GM12878 (cell line): ENCODE data around the gene MIF. TPM values are rescaled to one million over a fixed set of nuclear protein-coding genes. Genes with fewer than 3 reads are reported as not detected.

Source experiments
- CBFB ChIP-seq: IDR thresholded peaks from 2 replicates; pipeline ENCODE4 v1.6.1; 2016; ENCODE audit warnings: antibody characterized with exemption, low read depth
- CBX5 ChIP-seq: sonication (generic); IDR thresholded peaks from 2 replicates; pipeline ENCODE4 v1.6.1; 2016; ENCODE audit warnings: low read depth, moderate library complexity, mild to moderate bottlenecking, inconsistent platforms
- CHD2 ChIP-seq: IDR thresholded peaks from 2 replicates; pipeline ENCODE4 v1.6.1; 2011; ENCODE audit warnings: low read depth, low read length, improper control_type of control experiment, borderline replicate concordance
- DPF2 ChIP-seq: fragments of 450-650 bp; IDR thresholded peaks from 2 replicates; pipeline ENCODE4 v1.6.1; 2017; ENCODE audit warnings: mild to moderate bottlenecking
- GATAD2B ChIP-seq: fragments of 450-650 bp; conservative IDR thresholded peaks from 2 replicates; pipeline ENCODE4 v1.6.1; 2017; ENCODE audit warnings: low read depth, mild to moderate bottlenecking, moderate library complexity
- JUNB ChIP-seq: IDR thresholded peaks from 2 replicates; pipeline ENCODE4 v1.6.1; 2016; ENCODE audit warnings: antibody characterized with exemption, mild to moderate bottlenecking
- MTA2 ChIP-seq: fragments of 450-650 bp; IDR thresholded peaks from 2 replicates; pipeline ENCODE4 v1.6.1; 2016; ENCODE audit warnings: low read depth, mild to moderate bottlenecking, moderate library complexity
- MYC ChIP-seq: IDR thresholded peaks from 2 replicates; pipeline ENCODE4 v1.6.1; 2011; ENCODE audit warnings: mild to moderate bottlenecking, low read length, moderate library complexity, inconsistent platforms; ENCODE audit not compliant: insufficient read depth, insufficient replicate concordance, insufficient read length, severe bottlenecking
- NFIC ChIP-seq: IDR thresholded peaks from 2 replicates; pipeline ENCODE4 v1.6.1; 2012; ENCODE audit warnings: low read depth, mild to moderate bottlenecking, inconsistent platforms, low read length, moderate library complexity
- NFXL1 ChIP-seq: fragments of 450-650 bp; IDR thresholded peaks from 2 replicates; pipeline ENCODE4 v1.6.1; 2017; ENCODE audit warnings: antibody characterized with exemption, mild to moderate bottlenecking, borderline replicate concordance
- NFYA ChIP-seq: IDR thresholded peaks from 2 replicates; pipeline ENCODE4 v1.6.1; 2011; ENCODE audit warnings: low read depth, mild to moderate bottlenecking, low read length, improper control_type of control experiment, borderline replicate concordance
- POLR2AphosphoS2 ChIP-seq: IDR thresholded peaks from 2 replicates; pipeline ENCODE4 v1.6.1; 2011; ENCODE audit warnings: low read depth, mild to moderate bottlenecking, low read length, improper control_type of control experiment, moderate library complexity
- RB1 ChIP-seq: fragments of 450-650 bp; formaldehyde crosslinking; IDR thresholded peaks from 2 replicates; pipeline ENCODE4 v1.6.1; 2017; ENCODE audit warnings: mild to moderate bottlenecking, borderline replicate concordance
- RUNX3 ChIP-seq: IDR thresholded peaks from 2 replicates; pipeline ENCODE4 v1.6.1; 2012; ENCODE audit warnings: low read length, inconsistent platforms
- SMARCA5 ChIP-seq: fragments of 450-650 bp; IDR thresholded peaks from 2 replicates; pipeline ENCODE4 v1.6.1; 2017; ENCODE audit warnings: mild to moderate bottlenecking
- TAF1 ChIP-seq: IDR thresholded peaks from 2 replicates; pipeline ENCODE4 v1.6.1; 2011; ENCODE audit warnings: mild to moderate bottlenecking, low read depth, low read length, borderline replicate concordance
- TCF7 ChIP-seq: IDR thresholded peaks from 2 replicates; pipeline ENCODE4 v1.6.1; 2014; ENCODE audit warnings: antibody characterized with exemption, borderline replicate concordance
- USF1 ChIP-seq: IDR thresholded peaks from 2 replicates; pipeline ENCODE4 v1.6.1; 2011; ENCODE audit warnings: borderline replicate concordance, low read depth, mild to moderate bottlenecking, moderate library complexity, mixed read lengths, low read length; ENCODE audit not compliant: insufficient read depth; ENCODE audit errors: extremely low read length
- ZBTB40 ChIP-seq: fragments of 450-650 bp; IDR thresholded peaks from 2 replicates; pipeline ENCODE4 v1.6.1; 2016; ENCODE audit warnings: mild to moderate bottlenecking, moderate library complexity, borderline replicate concordance
- ZSCAN29 ChIP-seq: fragments of 450-650 bp; IDR thresholded peaks from 2 replicates; pipeline ENCODE4 v1.6.1; 2017; ENCODE audit warnings: mild to moderate bottlenecking, moderate library complexity
- polyA plus RNA-seq, 11 experiments: library from polyadenylated mRNA; depleted of rRNA in 4 of 11; unstranded in 6 of 11; stranded (reverse) in 5 of 11; fragments of >200 nt; fragmentation: Nextera tagmentation in 4 of 11; fragmentation: Illumina TruSeq in 1 of 11; extraction: Ambion mirVana in 4 of 11; extraction: Trizol in 1 of 11; gene quantifications; 1 replicate in 1 of 11; 2 replicates in 10 of 11; pipeline versions ENCODE4 v1.2.1 to v1.2.3, GENCODE V29; 2011 to 2016; ENCODE audit warnings: inconsistent platforms in 2 of 11, missing spikeins in 2 of 11, low read depth in 1 of 11
- total RNA-seq, 4 experiments: library from RNA; depleted of rRNA in 3 of 4; stranded (reverse); fragments of >200 nt in 3 of 4; fragmentation: Illumina TruSeq in 1 of 4; extraction: Trizol in 1 of 4; gene quantifications; 2 replicates each; pipeline versions ENCODE4 v1.2.1 to v1.2.3, GENCODE V29; 2013 to 2021
- TF ChIP-seq, protein P1 (sequence below): fragments of 450-650 bp; formaldehyde crosslinking; IDR thresholded peaks from 2 replicates; pipeline ENCODE4 v1.4.0; 2022; ENCODE audit warnings: mild to moderate bottlenecking, moderate library complexity
- TF ChIP-seq, protein P2 (sequence below): IDR thresholded peaks from 2 replicates; pipeline ENCODE4 v1.6.1; 2012; ENCODE audit warnings: low read depth, low read length, improper control_type of control experiment

The MIF gene
- total and polyA plus RNA-seq, 10 of the 15 experiments (the other 5 are each of a cell fraction or from before 2014, with no cell fraction given), result 37.7 to 2,972 (median 766) TPM

- TF ChIP-seq USF1 (no peak), POLR2AphosphoS2 (no peak), SMARCA5 (peak; percentile 63), MTA2 (no peak), NFIC (no peak), CHD2 (peak; percentile 29; the same call in 1 of the 2 replicates), NFXL1 (no peak), ZSCAN29 (no peak), CBX5 (no peak), CBFB (no peak), DPF2 (peak; percentile 53; the same call in 1 of the 2 replicates), GATAD2B (0 out of 2 replicates have a peak, but pooled peaks have one; percentile 49), TAF1 (no peak), JUNB (no peak), RUNX3 (peak; percentile 41), TCF7 (no peak), ZBTB40 (no peak), MYC (no peak), NFYA (no peak), RB1 (peak; percentile 51; the same call in 1 of the 2 replicates)
- TF ChIP-seq, protein P1, sequence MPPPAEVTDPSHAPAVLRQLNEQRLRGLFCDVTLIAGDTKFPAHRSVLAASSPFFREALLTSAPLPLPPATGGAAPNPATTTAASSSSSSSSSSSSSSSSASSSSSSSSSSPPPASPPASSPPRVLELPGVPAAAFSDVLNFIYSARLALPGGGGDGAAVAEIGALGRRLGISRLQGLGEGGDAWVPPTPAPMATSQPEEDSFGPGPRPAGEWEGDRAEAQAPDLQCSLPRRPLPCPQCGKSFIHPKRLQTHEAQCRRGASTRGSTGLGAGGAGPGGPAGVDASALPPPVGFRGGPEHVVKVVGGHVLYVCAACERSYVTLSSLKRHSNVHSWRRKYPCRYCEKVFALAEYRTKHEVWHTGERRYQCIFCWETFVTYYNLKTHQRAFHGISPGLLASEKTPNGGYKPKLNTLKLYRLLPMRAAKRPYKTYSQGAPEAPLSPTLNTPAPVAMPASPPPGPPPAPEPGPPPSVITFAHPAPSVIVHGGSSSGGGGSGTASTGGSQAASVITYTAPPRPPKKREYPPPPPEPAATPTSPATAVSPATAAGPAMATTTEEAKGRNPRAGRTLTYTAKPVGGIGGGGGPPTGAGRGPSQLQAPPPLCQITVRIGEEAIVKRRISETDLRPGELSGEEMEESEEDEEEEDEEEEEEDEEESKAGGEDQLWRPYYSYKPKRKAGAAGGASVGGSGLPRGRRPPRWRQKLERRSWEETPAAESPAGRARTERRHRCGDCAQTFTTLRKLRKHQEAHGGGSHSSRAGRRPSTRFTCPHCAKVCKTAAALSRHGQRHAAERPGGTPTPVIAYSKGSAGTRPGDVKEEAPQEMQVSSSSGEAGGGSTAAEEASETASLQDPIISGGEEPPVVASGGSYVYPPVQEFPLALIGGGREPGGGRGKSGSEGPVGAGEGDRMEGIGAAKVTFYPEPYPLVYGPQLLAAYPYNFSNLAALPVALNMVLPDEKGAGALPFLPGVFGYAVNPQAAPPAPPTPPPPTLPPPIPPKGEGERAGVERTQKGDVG (CRISPR knock-in tag), result no peak
- TF ChIP-seq, protein P2, sequence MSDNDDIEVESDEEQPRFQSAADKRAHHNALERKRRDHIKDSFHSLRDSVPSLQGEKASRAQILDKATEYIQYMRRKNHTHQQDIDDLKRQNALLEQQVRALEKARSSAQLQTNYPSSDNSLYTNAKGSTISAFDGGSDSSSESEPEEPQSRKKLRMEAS, result no peak
Observed at GRCh38 chr22:23849009-23850006, 44.9 kb upstream of the MIF start (continued).
